NCI-H2227 (cell line): ENCODE measurements around the gene TOPORS.
"Not testable (repeated sequence)": the region's sequence is repeated elsewhere in the genome, so short reads cannot be mapped to it uniquely, and the experiment has no call there.

Experiments used
- DNase-seq: peaks from one replicate; lab custom pipeline; 2025; ENCODE audit not compliant: unreplicated experiment; lab: John Stamatoyannopoulos, UW

The TOPORS gene

DNA sequence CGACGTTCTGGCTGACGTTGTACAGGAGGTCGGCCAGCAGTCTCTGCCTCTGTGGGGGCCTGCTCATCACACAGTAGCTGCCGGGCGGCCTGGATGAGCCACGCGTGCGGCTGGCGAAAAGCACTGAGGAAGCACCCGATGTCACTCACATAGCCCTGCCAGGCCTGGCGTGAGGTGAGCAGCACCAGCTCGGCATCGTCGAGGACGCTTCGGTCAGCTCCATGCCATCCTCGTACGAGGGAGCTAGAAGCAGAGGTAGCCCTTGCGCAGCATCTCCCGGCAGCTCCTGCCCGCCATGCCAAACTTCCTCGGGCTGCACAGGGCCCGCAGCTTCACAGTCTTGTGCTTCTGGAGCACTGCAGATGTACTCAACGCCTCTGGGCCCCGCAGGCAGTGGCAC, 14.4 kb upstream of the TOPORS start:
- no peak for DNase-seq

DNA sequence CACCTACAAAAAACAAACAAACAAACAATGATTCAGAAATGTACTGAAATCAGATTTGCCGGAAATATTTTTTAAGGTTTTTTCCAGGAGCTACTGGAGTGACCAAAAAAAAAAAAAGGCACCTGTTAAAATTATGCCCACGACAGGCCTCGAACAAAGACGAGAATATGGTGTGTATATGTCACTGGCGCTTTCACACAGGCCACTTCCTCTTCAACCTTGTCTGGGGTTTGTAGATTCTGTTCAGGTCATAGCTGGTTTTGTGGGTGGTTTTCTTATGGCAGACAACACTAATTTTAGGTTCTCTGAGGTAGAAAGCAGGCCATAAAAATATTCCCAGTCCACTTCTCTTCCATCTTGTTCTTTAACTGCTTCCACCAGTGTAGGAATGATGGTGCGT, 13.6 kb upstream of the TOPORS start:
- DNase-seq = no peak

DNA sequence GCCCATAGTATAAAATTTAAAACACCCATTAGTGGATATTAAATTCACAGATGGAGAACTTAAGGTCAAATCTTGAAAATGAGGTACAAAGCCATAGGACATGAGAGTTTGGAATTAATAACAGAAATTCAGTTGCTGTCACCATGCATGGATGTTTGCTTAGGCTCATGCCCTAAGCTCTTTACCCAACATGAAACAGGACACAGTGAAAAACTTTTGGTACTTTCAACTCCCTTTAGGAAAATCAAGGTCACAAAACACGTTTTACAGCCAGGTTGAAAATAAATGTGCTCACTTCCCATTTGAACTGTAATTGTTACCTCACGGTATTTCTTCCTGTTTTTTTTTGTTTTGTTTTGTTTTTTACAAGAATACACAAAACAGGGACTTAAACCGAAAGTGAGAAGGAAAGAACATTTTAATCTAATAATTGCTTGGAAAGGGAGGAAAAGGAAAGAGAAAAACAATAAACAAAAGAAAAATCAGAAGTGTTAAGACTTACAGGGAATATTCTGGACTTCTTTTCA, 6.1 kb upstream of the TOPORS start:
- DNase-seq = no peak

DNA sequence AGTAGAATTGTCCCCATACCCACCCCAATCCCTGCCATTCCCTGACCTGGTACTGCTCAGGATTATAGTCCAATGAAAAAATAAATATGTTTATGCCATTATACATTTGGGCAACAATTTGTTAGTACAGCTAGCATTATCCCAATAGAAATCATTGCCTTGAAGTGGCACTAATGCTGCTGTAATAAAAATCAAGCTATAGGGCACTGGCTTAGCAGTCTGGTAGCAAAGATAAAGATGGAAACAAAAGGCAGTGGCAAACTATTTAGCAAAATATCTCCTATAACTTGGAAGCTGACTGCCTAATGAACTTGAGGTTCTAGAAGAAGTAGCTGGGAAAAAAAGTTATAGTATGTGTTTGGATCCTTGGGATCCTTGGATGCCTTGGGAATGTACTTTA, 2.2 kb upstream of the TOPORS start:
- DNase-seq = no peak

DNA sequence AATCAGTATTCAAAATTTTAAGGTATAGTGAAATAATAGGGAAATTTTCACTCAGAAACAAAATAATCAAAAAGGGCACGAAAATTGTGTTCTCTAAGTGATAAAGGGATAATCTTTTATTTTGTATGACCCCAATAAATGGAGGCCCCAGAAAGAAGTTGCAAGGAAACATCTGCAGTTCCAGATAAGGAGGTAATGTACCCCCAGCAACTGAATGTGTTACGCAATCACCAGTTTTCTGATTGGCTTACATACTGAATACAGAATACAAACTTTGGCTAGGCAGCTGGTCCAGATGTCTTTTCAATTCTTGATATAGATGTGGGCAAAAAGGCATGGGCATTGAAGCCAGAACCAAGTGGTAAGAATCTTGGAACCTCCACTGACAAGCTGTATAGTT, 1.7 kb upstream of the TOPORS start:
- no peak for DNase-seq

DNA sequence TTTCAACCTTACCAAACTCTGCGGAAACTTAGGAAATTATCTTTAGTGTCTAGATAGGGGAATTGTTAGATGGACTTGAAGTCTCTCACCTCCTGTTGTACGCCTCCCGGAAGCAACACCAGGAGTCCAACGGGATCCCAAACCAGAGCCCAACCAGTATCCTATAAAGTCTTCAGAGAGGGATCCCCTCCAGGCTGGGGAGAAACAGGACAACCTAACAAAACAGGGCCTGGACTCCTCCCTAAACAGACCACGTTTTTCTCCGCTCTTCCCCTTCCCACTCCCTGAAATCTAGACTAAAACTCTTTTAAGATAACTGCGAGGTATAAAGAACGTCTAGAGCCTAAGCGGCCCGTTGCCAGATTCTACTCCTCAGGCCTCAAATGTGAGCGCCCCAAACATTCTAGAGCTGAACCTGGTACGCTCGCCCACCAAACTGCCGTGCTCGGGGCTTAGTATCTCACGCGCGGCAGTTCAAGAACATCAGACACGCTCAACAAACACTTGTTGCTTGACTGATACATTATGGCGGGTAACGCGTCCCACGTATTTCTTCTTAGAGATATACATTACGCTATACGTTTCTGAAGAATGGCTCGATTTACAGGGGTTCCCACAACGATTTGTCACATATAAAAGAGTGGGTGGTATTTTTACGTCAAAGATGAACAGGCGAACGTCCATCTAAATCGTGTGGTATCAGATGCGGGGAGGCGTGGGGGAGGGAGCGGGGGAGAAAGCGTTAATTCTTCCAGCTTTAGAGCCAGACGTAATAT, 922 bp downstream of the TOPORS start:
- peak; percentile 45 for DNase-seq

DNA sequence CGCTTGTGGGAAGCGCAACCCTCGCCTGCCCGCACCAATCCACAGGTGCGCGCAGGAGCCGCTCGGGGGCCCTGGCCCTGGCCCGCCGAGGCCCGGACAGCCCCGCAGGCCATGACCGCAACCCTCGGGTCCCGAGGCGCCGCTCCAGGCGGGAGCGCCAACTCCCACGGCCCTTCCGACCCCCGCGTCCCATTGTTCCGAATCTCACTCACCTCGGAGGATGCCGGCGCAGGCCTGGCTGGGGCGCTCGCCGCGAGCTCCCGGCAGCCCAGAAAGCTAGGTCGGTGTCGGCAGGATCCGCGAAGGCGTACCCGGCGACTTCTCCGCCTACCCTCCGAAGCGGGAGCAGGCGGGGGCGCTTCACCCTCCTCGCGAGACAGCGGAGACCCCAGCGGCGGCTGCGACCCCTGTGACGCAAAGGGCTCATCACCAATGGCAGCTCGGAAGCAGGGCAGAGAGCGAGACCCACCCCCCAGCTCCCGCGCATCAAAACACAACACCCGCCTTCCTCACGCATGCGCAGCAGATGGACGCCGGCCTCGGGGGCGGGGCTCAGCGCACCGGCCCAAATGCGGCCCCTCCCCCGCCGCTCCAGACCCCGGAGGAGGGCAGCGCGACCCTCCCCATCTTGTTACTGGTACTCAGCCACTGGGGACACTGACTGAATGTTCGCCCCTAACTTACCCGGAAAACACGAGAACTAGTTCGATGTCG, 1.7 kb downstream of the TOPORS start:
- peak; percentile 95 for DNase-seq

DNA sequence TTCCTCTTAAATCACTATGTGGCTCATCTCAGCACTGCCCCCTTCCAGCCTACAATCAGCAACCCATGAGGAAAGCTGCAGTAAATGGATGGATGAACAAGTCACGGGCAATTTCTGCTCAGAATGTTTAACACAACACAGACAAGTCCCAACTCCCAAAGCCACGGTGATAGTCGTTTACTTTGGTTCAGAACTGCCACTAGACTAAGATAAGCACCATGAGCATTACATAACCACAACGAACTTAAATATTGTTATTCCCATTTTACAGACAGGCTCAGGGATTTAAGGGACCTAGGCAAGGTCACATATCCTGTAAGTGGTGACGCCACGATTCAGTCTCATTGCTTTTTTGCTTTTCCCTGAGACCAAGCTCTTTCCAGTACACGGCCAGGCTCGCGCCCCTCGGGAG, 2.2 kb downstream of the TOPORS start:
- no peak for DNase-seq

DNA sequence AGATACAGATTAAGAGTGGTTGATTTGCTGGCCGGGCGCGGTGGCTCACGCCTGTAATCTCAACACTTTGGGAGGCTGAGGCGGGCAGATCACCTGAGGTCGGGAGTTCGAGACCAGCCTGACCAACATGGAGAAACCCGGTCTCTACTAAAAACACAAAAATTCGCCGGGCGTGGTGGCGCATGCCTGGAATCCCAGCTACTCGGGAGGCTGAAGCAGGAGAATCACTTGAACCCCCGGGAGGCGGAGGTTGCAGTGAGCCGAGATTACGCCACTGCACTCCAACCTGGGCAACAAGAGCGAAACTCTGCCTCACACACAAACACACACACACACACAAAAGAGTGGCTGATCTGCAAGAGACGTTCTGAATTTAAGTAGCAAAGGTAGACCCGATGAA, 4.2 kb downstream of the TOPORS start:
- not testable (repeated sequence) for DNase-seq

DNA sequence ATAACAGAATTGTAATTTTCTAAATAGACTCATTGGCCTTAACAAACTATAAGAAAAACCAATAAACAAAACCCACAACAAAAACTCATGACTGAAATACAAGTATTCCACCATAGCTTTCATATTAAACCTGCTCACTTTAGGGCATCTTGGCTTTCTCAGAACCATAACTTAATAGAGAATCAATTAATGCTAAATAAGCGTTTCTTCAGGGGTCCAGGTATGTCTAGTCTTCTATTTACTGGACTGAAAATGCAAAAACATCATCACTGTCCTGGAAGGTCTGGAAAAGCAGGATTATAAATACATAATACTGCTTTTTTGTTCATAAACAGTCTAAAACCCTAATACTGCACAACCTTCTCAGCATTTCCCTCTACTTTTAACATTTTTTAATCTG, 6.5 kb downstream of the TOPORS start:
- DNase-seq = no peak

DNA sequence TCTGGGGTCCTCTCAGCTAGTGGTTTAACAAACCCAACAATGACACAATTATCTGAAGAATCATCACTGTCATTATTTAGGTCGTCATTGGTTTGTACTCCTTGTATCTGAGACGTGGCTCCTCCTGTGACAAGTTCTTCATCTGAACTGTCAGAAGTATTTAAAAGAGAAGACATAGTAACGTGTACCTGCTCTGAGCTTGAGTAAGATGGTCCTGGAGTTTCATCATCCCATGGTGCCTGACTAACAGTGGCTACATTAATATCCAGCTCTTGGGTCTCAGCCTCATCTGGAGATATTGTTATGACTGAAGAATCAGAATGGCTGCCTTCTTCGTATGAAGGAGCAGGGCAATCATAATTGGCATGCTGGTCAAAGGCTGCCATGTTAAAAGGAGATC, 9.3 kb downstream of the TOPORS start:
- no peak for DNase-seq

DNA sequence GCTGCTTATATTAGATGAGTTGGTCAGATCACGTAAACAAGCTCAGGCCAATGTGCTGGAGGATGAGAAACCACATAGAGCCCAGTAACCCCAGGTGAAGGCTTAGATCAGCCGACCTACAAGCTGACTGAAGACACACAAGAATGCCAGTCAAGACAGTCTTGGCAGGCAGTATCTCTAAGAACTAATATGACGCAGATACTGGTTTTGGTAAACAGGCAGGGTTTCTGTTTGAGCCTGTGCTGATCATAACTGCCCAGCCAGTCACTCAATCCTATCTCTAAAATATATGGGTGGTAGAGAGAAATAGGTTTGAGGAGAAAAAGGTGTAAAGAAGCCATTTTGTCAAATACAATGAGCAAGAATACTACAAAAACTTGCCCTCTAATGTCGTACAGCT, 18.6 kb downstream of the TOPORS start:
- DNase-seq = no peak

DNA sequence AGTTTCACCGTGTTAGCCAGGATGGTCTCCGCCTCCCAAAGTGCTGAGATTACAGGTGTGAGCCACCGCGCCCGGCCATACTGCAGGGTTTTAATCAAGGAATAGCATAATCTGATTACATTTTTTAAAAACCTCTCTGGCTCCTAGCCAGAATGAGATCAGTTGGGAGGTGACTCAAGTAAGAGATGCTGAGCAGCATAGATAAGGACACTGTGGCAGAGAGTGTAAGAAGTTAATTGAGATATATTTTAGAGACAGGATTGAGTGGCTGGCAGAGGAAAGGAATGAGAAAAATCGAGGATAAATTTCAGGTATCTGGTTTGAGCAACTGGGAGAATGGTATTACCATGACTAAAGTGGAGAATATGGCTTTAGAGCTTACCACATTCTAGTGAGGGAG, 19.1 kb downstream of the TOPORS start:
- DNase-seq = no peak

DNA sequence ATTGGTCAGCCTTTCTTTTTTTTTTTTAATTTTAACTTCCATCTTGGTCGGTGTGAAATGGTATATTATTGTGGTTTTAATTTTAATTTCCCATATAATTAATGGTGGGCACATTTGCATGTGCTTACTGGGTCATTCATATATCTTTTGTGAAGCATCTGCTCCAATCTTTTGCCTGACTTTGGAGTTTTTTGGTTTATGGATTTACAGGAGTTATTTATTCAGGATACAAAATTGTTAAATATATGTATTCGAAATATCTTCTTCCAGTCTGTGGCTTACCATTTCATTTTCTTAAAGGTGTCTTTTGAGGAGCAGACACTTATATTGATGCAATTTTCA, 25.7 kb downstream of the TOPORS start:
- no peak for DNase-seq

DNA sequence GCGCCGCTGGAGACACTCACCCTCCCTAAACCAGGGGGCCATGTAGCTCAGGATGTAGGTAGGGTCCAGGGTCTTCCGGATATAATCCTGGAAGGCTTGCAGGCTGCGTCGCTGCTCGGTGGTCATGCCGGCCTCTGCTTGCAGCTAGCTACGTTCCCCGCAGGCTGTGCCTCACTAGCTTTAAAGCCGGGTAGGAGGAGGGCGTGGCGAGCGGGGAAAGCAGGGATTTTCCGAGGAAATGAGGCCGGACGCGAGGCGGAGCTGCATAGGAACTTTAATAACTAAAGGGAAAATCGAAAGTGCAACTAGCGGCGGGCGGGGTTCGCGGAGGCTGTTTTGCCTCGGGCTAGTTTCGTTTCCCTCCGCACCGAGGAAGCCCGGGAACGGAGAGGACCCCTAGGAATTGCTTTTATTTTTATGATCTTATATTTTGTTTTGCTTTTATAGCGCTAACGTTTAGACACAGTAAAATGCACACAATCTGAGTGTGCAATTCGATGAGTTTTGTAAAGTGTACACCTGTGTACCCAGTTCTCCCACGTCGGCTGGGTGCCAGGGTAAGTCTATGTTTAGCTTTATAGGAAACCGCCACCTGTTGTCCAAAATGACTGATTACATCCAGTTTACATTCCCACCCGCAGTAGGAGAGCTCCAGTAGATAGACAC, 26.2 kb downstream of the TOPORS start, which contains the start of gene RIGI:
Gene RIGI (minus strand): TSS at position 156 of the 666 bp plus-strand sequence. CDS start 30 bp downstream, at position 126.
- peak; percentile 83 for DNase-seq

DNA sequence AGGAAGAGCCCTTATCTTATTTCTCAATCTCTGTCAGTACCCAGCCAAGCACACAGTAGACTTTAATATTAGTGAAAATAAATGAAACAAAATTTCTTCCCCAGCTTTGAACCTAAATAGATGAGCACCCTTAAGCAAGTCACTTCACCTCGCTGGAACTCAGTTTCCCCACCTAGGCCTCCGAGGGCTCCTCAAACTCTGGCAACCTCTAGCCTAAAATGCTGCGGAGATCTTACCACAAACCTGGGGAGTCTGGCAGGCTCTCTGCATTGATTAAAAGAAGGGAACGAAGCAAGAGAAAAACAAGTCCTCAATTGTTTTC, 26.7 kb downstream of the TOPORS start:
- DNase-seq = no peak

DNA sequence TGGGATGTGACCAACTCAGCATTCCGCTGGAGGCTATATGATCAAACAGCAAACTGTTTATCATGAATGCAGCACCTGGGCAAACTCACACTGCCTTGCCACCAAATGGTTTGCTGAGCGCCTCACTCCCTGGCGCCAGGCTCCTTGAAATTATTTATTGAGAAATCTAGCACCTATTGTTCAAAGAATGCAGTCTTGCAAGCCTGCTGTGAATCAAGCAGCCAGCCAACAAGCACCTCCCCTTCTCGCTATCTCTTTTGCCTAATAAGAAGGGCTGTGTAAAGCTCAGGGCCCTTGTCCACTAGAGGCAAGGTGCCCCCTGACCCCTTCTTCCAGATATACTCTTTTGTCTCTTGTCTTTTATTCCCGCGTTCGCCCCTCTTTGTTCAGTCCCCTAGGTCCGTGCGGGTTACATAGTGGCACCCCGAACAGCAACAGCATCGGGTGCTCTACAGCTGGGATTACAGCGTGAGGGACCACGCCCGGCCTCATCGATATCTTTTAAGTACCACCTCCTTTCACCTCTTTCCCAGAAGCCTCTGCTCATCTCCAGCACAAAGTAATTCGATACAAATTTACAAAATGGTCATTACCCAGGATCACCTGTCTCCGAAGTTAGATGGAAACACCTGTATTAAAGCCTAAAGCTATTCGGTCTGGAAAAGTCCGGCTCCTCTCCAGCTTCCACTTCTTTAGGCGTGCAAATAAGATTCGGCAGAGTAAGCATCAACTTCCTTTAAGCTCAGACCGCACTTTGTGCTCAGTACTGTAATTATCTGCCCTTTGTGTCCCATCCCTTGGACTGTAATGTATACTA, 27.3 kb downstream of the TOPORS start:
- DNase-seq = peak; percentile 35

DNA sequence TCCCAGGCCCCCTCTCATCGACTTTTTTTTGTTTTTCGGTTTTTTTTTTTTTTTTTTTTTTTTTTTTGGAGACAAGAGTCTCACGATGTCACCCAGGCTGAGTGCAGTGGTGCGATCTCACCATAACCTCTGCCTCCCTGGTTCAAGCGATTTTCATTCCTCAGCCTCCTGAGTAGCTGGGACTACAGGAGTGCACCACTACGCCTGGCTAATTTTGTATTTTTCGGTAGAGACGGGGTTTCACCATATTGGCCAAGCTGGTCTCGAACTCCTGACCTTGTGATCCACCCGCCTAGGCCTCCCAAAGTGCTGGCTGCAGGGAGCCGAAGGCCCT, 27.9 kb downstream of the TOPORS start:
- DNase-seq = not testable (repeated sequence)

DNA sequence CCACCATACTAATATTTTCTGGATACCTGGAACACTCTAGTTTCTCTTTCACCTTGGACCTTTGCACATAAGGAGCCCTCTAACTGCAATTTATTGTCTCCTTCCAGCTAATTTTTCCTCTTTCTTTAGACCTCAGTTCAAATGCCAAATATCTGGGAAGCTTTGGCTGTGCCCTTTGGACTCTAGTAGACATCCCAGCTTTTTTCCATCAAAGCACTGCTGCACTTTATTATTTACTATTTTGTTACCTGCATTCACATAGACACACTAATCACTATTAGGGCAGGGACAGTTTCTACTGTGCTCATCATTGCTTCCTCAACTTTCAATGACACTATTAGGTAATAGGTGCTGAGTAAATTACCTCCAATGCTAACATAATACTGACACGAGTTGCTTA, 28.5 kb downstream of the TOPORS start:
- no peak for DNase-seq

DNA sequence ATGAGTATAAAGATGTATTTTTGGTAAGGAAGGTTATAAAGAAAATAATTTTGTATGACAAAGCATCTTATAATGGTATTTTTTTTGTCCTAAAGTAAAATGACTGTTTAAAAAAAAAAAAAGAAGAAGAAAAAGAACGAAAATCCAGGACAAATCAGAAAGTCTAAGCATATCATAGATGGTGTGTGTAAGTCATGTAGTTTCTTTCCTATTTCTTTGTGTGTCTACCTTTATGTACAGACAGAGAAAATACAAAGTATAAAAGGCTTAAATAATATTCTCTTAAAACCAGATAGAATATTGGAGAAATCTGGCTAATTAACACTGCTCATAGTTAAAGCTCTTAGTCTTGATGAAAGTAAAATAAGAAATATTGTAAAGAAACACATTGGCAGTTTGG, 34.1 kb downstream of the TOPORS start:
- no peak for DNase-seq

DNA sequence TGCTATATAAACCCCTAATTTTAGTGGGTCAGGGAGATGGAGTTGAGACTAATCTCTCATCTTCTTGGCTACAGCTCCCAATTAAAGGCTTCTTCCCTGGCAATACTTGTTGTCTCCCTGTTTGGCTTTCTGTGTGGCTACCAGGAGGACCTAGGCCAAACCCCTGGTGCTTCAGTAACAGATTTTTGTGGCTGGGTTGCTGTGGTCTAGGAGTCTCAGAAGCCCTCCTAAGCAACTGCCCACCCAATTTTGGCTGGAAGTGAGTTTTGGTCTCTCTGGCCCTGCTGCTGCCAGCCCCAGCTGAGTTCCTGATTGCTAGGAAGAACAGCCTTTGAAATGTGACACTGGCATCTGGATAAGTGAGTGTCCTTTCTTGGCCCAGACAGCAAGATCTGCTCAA, 36.1 kb downstream of the TOPORS start:
- no peak for DNase-seq
